GM12878 (cell line): ENCODE measurements around the gene ECT2L. TPM values are rescaled to one million over a fixed set of nuclear protein-coding genes. Genes with fewer than 3 reads are reported as not detected.
A peak's percentile ranks its signal among the peaks of the same experiment; 100 is the strongest.

ENCODE experiments used
- ATAC-seq: fragments of 200-7000 bp; cut with Tn5 transposase; 3 replicates; pipeline ENCODE4 v1.9.1; 2020; ENCODE audit warnings: mild to moderate bottlenecking, moderate library complexity
- BruUV-seq: library from RNA; stranded (reverse); fragments of 400-500 nt; replicated peaks from 2 replicates; lab custom pipeline; 2021; lab: Mats Ljungman, UMichigan
- CTCF ChIA-PET: fragments of 300-600 bp; sonication (Branson Sonifier 250); formaldehyde crosslinking; extraction: SDS; loops from one replicate; lab custom pipeline; 2021; ENCODE audit warnings: inconsistent platforms; lab: Yijun Ruan, JAX
- POLR2A ChIA-PET: fragments of 350-600 bp; formaldehyde crosslinking; extraction: SDS; loops from one replicate; lab custom pipeline; 2021; ENCODE audit warnings: inconsistent platforms; lab: Charles Lee
- RAD21 ChIA-PET: fragments of 300-600 bp; sonication (Branson Sonifier 250); formaldehyde crosslinking; loops from one replicate; lab custom pipeline; 2023; ENCODE audit warnings: antibody characterized with exemption; ENCODE audit not compliant: unreplicated experiment; lab: Charles Lee
- SMC1A ChIA-PET: fragments of 300-600 bp; sonication (Branson Sonifier 250); formaldehyde crosslinking; loops from one replicate; lab custom pipeline; 2023; ENCODE audit not compliant: unreplicated experiment, uncharacterized antibody; lab: Charles Lee
- DNase-seq: peaks from one replicate; pipeline ENCODE4 v3.0.0-alpha.2; 2011; ENCODE audit warnings: low read depth, low spot score
- FAIRE-seq: peaks from 3 replicates; lab custom pipeline; 2011; peaks lifted over from hg19 to GRCh38; lab: Jason Lieb, UNC
- H2AFZ ChIP-seq: 2 replicates; pipeline ENCODE4 v1.6.0; 2011; ENCODE audit warnings: low read depth, low read length, control low read depth; ENCODE audit not compliant: control insufficient read depth
- H3K27ac ChIP-seq: 2 replicates; pipeline ENCODE4 v1.5.1; 2011; ENCODE audit warnings: control low read depth; ENCODE audit not compliant: control insufficient read depth, insufficient read depth
- H3K27me3 ChIP-seq, 2 experiments: replicated peaks in 1 of 2; 2 replicates each; pipeline versions ENCODE4 v1.6.0 to v1.6.1; 2011; ENCODE audit warnings: low read length in 1 of 2; ENCODE audit not compliant: control insufficient read depth in 2 of 2, insufficient read depth in 2 of 2
- H3K36me3 ChIP-seq, 2 experiments: 2 replicates each; pipeline ENCODE4 v1.5.1; 2011; ENCODE audit warnings: low read length in 1 of 2; ENCODE audit not compliant: control insufficient read depth in 2 of 2, insufficient read depth in 2 of 2
- H3K4me1 ChIP-seq: 2 replicates; pipeline ENCODE4 v1.6.1; 2011; ENCODE audit warnings: mild to moderate bottlenecking, low read length, moderate library complexity, mixed read lengths; ENCODE audit not compliant: control insufficient read depth, insufficient read depth
- H3K4me2 ChIP-seq: 2 replicates; pipeline ENCODE4 v1.6.0; 2011; ENCODE audit warnings: control low read depth; ENCODE audit not compliant: control insufficient read depth, insufficient read depth
- H3K4me3 ChIP-seq: fragments of 200-600 bp; sonication (generic); 2 replicates; pipeline ENCODE4 v1.5.1; 2016
- H3K79me2 ChIP-seq: 2 replicates; pipeline ENCODE4 v1.6.0; 2011; ENCODE audit warnings: low read length; ENCODE audit not compliant: control insufficient read depth, insufficient read depth
- H3K9ac ChIP-seq: 2 replicates; pipeline ENCODE4 v1.8.0; 2011; ENCODE audit warnings: low read length, control low read depth, mixed read lengths; ENCODE audit not compliant: control insufficient read depth, insufficient read depth
- H3K9me3 ChIP-seq: replicated peaks from 3 replicates; pipeline ENCODE4 v1.5.1; 2011; ENCODE audit warnings: mild to moderate bottlenecking, low read length; ENCODE audit not compliant: control insufficient read depth, insufficient read depth
- H4K20me1 ChIP-seq: 2 replicates; pipeline ENCODE4 v1.6.0; 2011; ENCODE audit not compliant: control insufficient read depth, insufficient read depth
- E2F8 ChIP-seq: fragments of 450-650 bp; IDR thresholded peaks from 2 replicates; pipeline ENCODE4 v1.6.1; 2018; ENCODE audit warnings: mild to moderate bottlenecking, low read depth, moderate library complexity; ENCODE audit not compliant: partially characterized antibody
- EED ChIP-seq: sonication (generic); IDR thresholded peaks from 2 replicates; pipeline ENCODE4 v1.6.1; 2016; ENCODE audit warnings: antibody characterized with exemption, low read depth
- ESRRA ChIP-seq: IDR thresholded peaks from 2 replicates; pipeline ENCODE4 v1.6.1; 2012; ENCODE audit warnings: mild to moderate bottlenecking, low read length, improper control_type of control experiment
- IRF4 ChIP-seq: IDR thresholded peaks from 2 replicates; pipeline ENCODE4 v1.6.1; 2011; ENCODE audit warnings: low read depth, low read length
- MAX ChIP-seq: IDR thresholded peaks from 2 replicates; pipeline ENCODE4 v1.6.1; 2012; ENCODE audit warnings: low read depth, low read length, improper control_type of control experiment
- NFYA ChIP-seq: IDR thresholded peaks from 2 replicates; pipeline ENCODE4 v1.6.1; 2011; ENCODE audit warnings: low read depth, mild to moderate bottlenecking, low read length, improper control_type of control experiment, borderline replicate concordance
- NR2C2 ChIP-seq: IDR thresholded peaks from 2 replicates; pipeline ENCODE4 v1.6.1; 2011; ENCODE audit warnings: borderline replicate concordance, low read depth; ENCODE audit not compliant: control insufficient read depth, insufficient read length
- TAF1 ChIP-seq: IDR thresholded peaks from 2 replicates; pipeline ENCODE4 v1.6.1; 2011; ENCODE audit warnings: mild to moderate bottlenecking, low read depth, low read length, borderline replicate concordance
- ZBED1 ChIP-seq: IDR thresholded peaks from 2 replicates; pipeline ENCODE4 v1.6.1; 2016; ENCODE audit warnings: borderline replicate concordance
- ZNF384 ChIP-seq: IDR thresholded peaks from 2 replicates; pipeline ENCODE4 v1.6.1; 2012; ENCODE audit warnings: low read depth, mild to moderate bottlenecking, low read length, improper control_type of control experiment, borderline replicate concordance
- WGBS: methylation state at CpG from one replicate; pipeline ENCODE4 v1.1.6; 2016; ENCODE audit warnings: low lambda C conversion rate; ENCODE audit not compliant: insufficient replicate concordance, insufficient coverage; ENCODE audit errors: missing lambda C conversion rate; 5-methylcytosine and 5-hydroxymethylcytosine counted together
- in situ Hi-C: fragments of 300-500 bp; cut with MboI; formaldehyde crosslinking; loops from 9 replicates; pipeline ENCODE4 v1.14.3; 2018; ENCODE audit warnings: mixed read lengths
- intact Hi-C: fragments of 100-400 bp; cut with micrococcal nuclease; formaldehyde crosslinking; loops from one replicate; pipeline ENCODE4 v1.14.2; 2022; ENCODE audit not compliant: unreplicated experiment
- polyA plus RNA-seq, 11 experiments: library from polyadenylated mRNA; depleted of rRNA in 4 of 11; unstranded in 6 of 11; stranded (reverse) in 5 of 11; fragments of >200 nt; fragmentation: Nextera tagmentation in 4 of 11; fragmentation: Illumina TruSeq in 1 of 11; extraction: Ambion mirVana in 4 of 11; extraction: Trizol in 1 of 11; gene quantifications; 1 replicate in 1 of 11; 2 replicates in 10 of 11; pipeline versions ENCODE4 v1.2.1 to v1.2.3, GENCODE V29; 2011 to 2016; ENCODE audit warnings: inconsistent platforms in 2 of 11, missing spikeins in 2 of 11, low read depth in 1 of 11
- total RNA-seq, 4 experiments: library from RNA; depleted of rRNA in 3 of 4; stranded (reverse); fragments of >200 nt in 3 of 4; fragmentation: Illumina TruSeq in 1 of 4; extraction: Trizol in 1 of 4; gene quantifications; 2 replicates each; pipeline versions ENCODE4 v1.2.1 to v1.2.3, GENCODE V29; 2013 to 2021

ECT2L gene
- total and polyA plus RNA-seq, 10 of the 15 experiments (the other 5 are each of a cell fraction or from before 2014, with no cell fraction given) = 0.05 to 0.09 TPM; not detected in 8

- TF ChIP-seq ZBED1 = no peak
- peak; percentile 41; the same call in 1 of the 2 replicates for TF ChIP-seq IRF4
- TF ChIP-seq EED = peak; percentile 34; the same call in 1 of the 2 replicates
- no peak for TF ChIP-seq NFYA
- no peak for TF ChIP-seq MAX
- no peak for TF ChIP-seq NR2C2
- TF ChIP-seq, all 136 proteins: peak for 4
Measured at GRCh38 chr6:138769102-138769676, 26.7 kb upstream of the ECT2L start (continued).

- no peaks in the 10 kb centered on the region for H3K9me3 ChIP-seq
- H3K36me3 ChIP-seq = no peaks in the 10 kb centered on the region
- in situ Hi-C loops = loop anchor here (5.0 kb wide), 1 partner anchor 185 kb away; no protein-coding TSS in a partner anchor
- H3K4me2 ChIP-seq = peak overlapping the region; percentile 58
- ChIA-PET POLR2A (interaction anchor here (0.6 to 1.6 kb wide), 8 partner anchors 11 to 393 kb away, joined by 3 to 4 read pairs (median 3); no protein-coding TSS in a partner anchor), RAD21 (interaction anchor here (0.9 to 2.0 kb wide), 9 partner anchors 81 to 368 kb away, joined by 3 to 6 read pairs (median 4); partner anchors contain the start of gene HEBP2), SMC1A (interaction anchor here (0.5 to 13.9 kb wide), 13 partner anchors 22 to 592 kb away, joined by 3 to 332 read pairs (median 4); no protein-coding TSS in a partner anchor), CTCF (interaction anchor here (0.6 to 14.7 kb wide), 9 partner anchors 9 to 264 kb away, joined by 3 to 418 read pairs (median 4); no protein-coding TSS in a partner anchor)
- no peaks in the 10 kb centered on the region for H3K27me3 ChIP-seq
- H3K9ac ChIP-seq = peak overlapping the region; percentile 79
- intact Hi-C loops = loop anchor here (2.0 kb wide), 1 partner anchor 80 kb away; no protein-coding TSS in a partner anchor
- peak overlapping the region; percentile 97 for H3K27ac ChIP-seq
- DNase-seq (no peak), FAIRE-seq (no peak), ATAC-seq (peak; percentile 15)
- H4K20me1 ChIP-seq = no peaks in the 10 kb centered on the region
- peaks cover 2% of the 10 kb centered on the region; the same call in 1 of the 2 replicates for H3K79me2 ChIP-seq
- 46% methylated on average over 8 of the region's 8 CpGs for WGBS
- peak overlapping the region; percentile 89 for H3K4me3 ChIP-seq
- peak overlapping the region; percentile 100 for H2AFZ ChIP-seq
- peaks cover 12% of the 10 kb centered on the region for H3K4me1 ChIP-seq
- BruUV-seq = TSS peak; percentile 89
- TF ChIP-seq ESRRA = no peak
- TF ChIP-seq TAF1 = 0 out of 2 replicates have a peak, but pooled peaks have one; percentile 4
- TF ChIP-seq E2F8 = no peak
- TF ChIP-seq ZNF384 = 0 out of 2 replicates have a peak, but pooled peaks have one; percentile 8
Measured at GRCh38 chr6:138772596-138773176, 23.2 kb upstream of the ECT2L start.
